Fibroblast of lung (primary cell): ENCODE data around the gene RPLP2.

ENCODE experiments used
- CTCF ChIP-seq, 2 donors: IDR thresholded peaks in 1 of 2; conservative IDR thresholded peaks in 1 of 2; 1 replicate in 1 of 2; 2 replicates in 1 of 2; pipeline ENCODE4 v1.5.1; 2011 to 2012; ENCODE audit warnings: low read length in 2 of 2, control low read depth in 1 of 2, inconsistent platforms in 1 of 2, low read depth in 1 of 2, mild to moderate bottlenecking in 1 of 2
- EZH2 ChIP-seq: IDR thresholded peaks from 2 replicates; pipeline ENCODE4 v1.5.1; 2012; ENCODE audit warnings: low read length, control low read depth, mild to moderate bottlenecking; ENCODE audit errors: missing control alignments

DNA sequence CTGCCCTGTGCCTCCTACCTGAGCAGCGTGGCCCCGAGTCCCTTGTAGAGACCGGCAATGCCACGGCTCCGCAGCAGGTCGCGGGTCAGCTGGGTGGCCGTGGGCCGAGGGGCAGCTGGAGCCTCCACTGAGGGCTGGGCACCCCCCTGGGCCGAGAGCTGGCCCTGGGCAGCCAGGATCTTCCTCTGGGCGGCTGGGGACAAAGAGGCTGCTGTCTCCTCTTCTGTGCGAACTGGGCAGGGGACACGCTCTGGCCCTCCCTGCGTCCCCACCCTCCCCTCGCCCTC is 17.3 kb upstream of the RPLP2 start:
- TF ChIP-seq CTCF (conservative IDR thresholded peaks at IDR 0.05 in 1 of 2, IDR thresholded peaks at IDR 0.05 in 1 of 2; ENCODE audit: low read depth in 1 of 2, low read length in 2 of 2) (no peak), EZH2 (no peak)
